AG09309 (cell line): ENCODE results near the gene CTNNBL1.
"Not testable (repeated sequence)": the region's sequence is repeated elsewhere in the genome, so short reads cannot be mapped to it uniquely, and the experiment has no call there.

Experiments
- DNase-seq: peaks from one replicate; pipeline ENCODE4 v3.0.0-alpha.2; 2010; ENCODE audit warnings: low read depth
- H3K4me3 ChIP-seq: 2 replicates; pipeline ENCODE4 v1.5.1; 2011; ENCODE audit warnings: mild to moderate bottlenecking, low read depth, low read length, moderate library complexity; ENCODE audit not compliant: control insufficient read depth
- CTCF ChIP-seq: IDR thresholded peaks from 2 replicates; pipeline ENCODE4 v1.5.1; 2011; ENCODE audit warnings: mild to moderate bottlenecking, low read depth, low read length, inconsistent platforms; ENCODE audit not compliant: insufficient read depth, control insufficient read depth; ENCODE audit errors: missing control alignments

The CTNNBL1 gene

GRCh38 chr20:37711001-37711400 lies 17.2 kb downstream of the CTNNBL1 start:
- TF ChIP-seq CTCF: no peak
- no peak overlapping the region for H3K4me3 ChIP-seq
- DNase-seq: no peak

GRCh38 chr20:37711994-37712964 lies 18.4 kb downstream of the CTNNBL1 start:
- H3K4me3 ChIP-seq: no peak overlapping the region
- DNase-seq: no peak
- TF ChIP-seq CTCF: no peak

GRCh38 chr20:37713396-37713795 lies 19.6 kb downstream of the CTNNBL1 start:
- no peak for DNase-seq
- no peak overlapping the region for H3K4me3 ChIP-seq
- no peak for TF ChIP-seq CTCF

- TF ChIP-seq CTCF: no peak
- no peak overlapping the region for H3K4me3 ChIP-seq
- DNase-seq: peak; percentile 27
Observed at GRCh38 chr20:37714978-37715672, 21.3 kb downstream of the CTNNBL1 start.

- no peak for TF ChIP-seq CTCF
- DNase-seq: no peak
- H3K4me3 ChIP-seq: no peak overlapping the region
Observed at GRCh38 chr20:37721751-37722150, 27.9 kb downstream of the CTNNBL1 start.

- H3K4me3 ChIP-seq, DNase-seq: not testable (repeated sequence)
Observed at GRCh38 chr20:37722312-37722711, 28.5 kb downstream of the CTNNBL1 start.

DNA sequence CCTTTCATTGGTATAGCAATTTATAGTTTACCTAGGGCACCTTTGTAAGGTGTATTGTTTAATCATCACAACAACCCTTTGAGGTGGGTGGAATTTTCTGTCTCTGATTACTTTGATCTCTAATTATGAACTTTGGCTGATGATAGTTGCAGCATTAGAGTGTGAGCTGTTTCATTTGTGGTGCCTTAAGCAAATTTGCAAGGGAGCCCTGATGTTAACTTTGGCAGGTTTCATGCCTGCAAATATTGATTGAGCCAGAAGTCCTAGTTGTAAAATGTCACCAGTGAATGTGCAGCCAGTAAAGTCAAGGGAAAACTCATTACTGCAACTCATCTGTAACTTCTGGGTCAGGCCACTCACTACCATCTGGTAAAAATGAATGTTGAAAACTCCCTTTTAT lies 29.8 kb downstream of the CTNNBL1 start:
- TF ChIP-seq CTCF: no peak
- no peak overlapping the region for H3K4me3 ChIP-seq
- DNase-seq: no peak
